Neural progenitor cell (in vitro differentiated cells): ENCODE measurements around the gene FARP1.

Source experiments
- CTCF ChIP-seq: fragments of 200-600 bp; sonication (generic); IDR thresholded peaks from 2 replicates; pipeline ENCODE4 v1.5.1; 2017; ENCODE audit warnings: antibody characterized with exemption, mild to moderate bottlenecking
- EZH2phosphoT487 ChIP-seq: fragments of 200-600 bp; sonication (generic); IDR thresholded peaks from 2 replicates; pipeline ENCODE4 v1.6.1; 2017; ENCODE audit warnings: antibody characterized with exemption

DNA sequence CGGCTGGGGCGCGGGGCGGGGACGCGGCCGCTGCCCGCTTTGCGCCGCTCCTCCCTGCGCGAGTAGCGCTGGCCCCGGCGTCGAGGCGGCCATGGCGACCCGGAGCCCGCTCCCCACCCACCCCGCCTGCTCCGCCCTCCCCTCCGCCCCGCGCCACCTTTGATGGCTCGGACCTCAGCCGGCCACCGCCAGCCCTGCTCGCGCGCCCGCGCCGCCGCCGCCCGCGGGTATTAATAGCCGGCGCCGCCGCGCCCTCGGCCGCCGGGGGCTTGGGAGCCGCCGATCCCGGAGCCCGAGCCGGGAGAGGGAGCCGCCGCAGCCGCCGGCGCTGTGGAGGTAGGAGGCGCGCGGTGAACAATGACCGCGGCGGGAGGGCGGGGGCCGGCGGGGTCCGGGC lies 261 bp downstream of the FARP1 start:
- TF ChIP-seq EZH2phosphoT487 = no peak
- no peak for TF ChIP-seq CTCF
